HG03571 (cell line): ENCODE data around the gene LCE3C.
"Not testable (repeated sequence)": the region's sequence is repeated elsewhere in the genome, so short reads cannot be mapped to it uniquely, and the experiment has no call there.

Source experiments
- ATAC-seq: cut with Tn5 transposase; IDR thresholded peaks from one replicate; pipeline ENCODE4 v1.9.1; 2021; ENCODE audit not compliant: unreplicated experiment

The LCE3C gene, protein sequence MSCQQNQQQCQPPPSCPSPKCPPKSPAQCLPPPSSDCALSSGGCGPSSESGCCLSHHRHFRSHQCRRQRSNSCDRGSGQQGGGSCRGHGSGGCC

DNA sequence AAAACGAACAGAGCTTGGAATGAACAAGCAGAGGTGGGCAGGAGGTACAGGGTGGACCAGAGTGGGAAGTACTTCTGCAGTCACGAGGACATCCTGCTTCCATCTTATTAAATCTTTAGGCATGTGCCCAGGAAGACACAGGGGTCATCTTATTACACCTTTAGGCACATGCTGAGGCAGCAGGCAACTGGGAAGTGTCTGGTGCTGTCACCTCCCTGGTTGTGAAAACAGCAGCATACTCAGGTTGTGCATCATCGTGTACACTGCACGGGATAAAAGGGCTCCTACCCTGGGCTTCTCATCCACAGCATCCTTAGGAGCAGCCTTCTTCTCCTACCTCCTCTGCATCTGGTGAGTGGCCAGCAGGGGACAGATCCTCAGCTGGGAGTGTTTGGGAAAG is at the start of gene LCE3C:
Gene LCE3C, plus strand, starts transcription at position 301 of the 400 bp plus-strand sequence. CDS start 498 bp downstream, outside the sequence.
- no peak for ATAC-seq

DNA sequence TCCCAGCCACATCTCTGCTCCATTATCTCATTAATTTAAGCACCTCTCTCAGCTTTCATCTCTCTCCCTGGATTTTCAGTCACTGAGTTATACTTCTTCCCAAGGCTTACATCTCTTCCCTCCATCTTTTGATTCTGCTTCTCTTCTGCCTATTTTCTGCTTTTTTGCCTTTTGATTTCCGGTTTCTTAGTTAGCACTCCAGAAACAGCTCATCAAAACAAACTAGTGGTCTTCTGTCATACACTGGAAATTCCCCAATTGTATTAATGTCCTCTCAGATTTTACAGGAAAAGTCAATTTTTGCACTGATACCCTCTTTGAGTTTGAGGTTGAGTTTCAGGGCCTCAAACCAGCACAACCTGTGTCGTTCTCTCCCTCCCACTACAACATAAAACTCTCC is 34.9 kb upstream of the LCE3C start:
- no peak for ATAC-seq

DNA sequence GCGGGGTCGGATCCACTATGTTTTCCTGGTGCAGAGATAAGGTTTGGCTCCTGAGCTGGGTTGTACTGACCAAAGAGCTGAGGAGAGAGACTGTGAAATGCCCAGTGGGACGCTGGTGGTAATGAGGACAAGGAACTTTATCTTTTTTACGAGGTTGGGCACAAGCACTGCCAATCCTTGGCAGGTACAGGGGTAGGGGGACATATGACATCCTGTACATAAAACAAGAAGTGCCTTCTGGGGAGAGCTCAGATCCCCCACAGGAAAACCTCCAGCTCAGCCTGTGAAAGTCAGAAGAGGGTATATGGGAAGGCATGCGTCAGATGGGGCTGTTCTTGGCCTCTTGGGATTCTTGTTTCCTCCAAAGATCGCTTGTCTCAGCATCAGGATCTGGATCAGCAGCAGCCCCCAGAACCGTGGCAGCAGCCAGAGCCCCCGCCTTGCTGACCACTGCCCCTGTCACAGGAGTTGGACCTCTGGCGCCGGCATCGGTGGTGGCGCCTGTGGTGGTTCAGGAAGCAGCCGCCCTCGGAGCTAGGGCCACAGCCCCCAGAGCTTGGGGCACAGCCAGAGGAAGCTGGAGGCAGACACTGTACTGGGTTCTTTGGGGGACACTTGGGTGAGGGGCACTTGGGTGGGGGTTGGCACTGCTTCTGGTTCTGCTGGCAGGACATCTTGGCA is 34.4 kb upstream of the LCE3C start:
- no peak for ATAC-seq

DNA sequence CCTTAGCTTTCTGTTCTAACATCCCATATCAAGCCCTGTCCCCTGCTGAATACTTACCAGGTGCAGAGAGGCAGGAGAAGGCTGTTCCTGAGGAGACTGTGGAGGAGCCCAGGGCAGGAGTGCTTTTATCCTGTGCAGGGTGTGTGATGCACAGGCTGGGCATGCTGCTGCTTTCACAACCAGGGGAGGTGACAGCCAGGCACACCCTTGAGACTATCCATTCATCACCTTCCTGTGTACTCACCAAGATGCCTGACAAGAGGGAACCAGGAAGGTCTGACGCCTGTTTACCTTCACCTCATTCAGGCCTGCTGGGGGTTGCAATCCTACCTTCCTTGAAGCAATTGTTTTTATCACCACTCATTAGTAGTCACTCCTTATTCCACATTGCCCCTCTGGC is 33.4 kb upstream of the LCE3C start, which contains the start of gene LCE3E:
Gene LCE3E, minus strand, starts transcription at position 100 of the 400 bp plus-strand sequence. CDS start 572 bp downstream, outside the sequence.
- ATAC-seq = no peak

DNA sequence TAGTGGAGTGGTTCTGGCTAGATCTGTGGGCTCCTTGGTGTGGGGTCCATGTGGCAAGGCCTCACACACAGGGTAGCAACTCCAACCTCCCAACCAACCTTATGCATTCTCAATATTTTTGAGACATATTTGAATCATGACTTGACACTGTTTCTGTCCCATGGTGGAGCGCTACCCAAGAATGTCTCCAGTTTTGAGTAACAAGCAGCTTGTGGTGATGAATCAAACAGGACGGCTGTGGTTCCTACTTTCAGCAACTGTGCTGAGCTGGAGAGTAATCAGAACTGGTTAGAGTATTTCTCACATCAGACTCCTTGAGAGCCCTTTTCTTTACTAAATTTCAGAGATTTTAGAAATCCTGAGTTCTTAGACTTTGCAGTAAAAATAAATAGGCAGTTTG is 22.9 kb upstream of the LCE3C start:
- no peak for ATAC-seq

DNA sequence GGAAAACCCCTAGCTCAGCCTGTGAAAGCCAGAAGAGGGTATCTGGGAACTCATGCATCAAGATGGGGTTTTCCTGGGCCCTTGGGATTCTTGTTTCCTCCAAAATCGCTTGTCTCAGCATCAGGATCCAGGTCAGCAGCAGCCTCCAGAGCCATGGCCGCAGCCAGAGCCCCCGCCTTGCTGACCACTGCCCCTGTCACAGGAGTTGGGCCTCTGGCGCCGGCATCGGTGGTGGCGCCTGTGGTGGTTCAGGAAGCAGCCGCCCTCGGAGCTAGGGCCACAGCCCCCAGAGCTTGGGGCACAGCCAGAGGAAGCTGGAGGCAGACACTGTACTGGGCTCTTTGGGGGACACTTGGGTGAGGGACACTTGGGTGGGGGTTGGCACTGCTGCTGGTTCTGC is 20.5 kb upstream of the LCE3C start:
- ATAC-seq = not testable (repeated sequence)

DNA sequence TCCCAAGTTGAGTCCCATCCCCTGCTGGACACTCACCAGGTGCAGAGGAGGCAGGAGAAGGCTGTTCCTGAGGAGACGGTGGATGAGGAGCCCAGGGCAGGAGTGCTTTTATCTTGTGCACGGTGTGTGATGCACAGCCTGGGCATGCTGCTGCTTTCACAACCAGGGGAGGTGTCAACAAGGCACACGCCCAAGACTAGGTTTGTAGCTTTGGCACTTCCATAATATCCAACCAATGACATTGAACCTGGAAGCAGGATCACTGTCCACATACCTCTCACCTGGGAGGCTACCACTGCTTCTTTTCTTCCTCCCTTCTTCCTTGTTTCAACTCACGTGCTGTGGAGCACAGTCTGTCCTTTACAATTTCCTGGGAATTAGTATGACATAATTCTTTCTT is 19.6 kb upstream of the LCE3C start, which contains the start of gene LCE3D:
Gene LCE3D, minus strand, starts transcription at position 84 of the 400 bp plus-strand sequence. CDS start 580 bp downstream, outside the sequence.
- ATAC-seq = no peak

DNA sequence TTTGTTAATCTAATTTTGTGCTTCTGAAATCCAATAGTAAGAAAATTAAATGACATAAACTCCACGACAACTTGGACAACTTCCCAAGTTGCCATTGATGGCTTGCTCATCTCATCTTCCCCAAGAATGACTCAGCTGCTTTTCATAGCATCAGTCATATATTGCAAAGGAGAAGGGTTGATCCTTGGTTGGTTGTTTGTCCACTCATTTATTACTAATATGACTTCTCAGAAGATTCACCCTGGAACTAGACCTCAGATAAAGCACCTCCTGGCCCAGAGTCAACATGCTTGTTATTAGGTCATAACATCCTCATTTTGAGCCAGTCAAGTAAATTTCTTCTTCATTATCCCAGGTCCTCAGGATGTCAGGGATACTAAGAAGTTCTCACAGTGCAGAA is 17.4 kb upstream of the LCE3C start:
- no peak for ATAC-seq

DNA sequence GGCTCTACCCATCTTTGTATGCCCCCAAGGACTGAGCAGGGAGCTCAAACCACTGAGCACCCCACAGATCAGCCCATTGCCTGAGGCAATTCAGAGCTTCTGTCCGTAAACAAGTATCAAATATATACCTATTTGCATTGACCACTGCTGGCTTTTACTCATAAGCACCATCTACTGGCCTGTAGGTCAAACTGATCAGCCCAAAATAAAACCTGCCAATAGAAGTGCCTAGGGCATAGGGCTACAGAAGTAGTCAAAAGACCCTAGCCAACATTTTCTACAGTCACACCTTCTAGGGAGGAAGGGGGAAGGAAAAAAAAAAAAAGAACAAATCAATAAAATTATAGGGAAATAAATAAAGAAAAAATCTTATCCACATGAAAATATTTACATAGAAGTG is 14.4 kb upstream of the LCE3C start:
- ATAC-seq = no peak

DNA sequence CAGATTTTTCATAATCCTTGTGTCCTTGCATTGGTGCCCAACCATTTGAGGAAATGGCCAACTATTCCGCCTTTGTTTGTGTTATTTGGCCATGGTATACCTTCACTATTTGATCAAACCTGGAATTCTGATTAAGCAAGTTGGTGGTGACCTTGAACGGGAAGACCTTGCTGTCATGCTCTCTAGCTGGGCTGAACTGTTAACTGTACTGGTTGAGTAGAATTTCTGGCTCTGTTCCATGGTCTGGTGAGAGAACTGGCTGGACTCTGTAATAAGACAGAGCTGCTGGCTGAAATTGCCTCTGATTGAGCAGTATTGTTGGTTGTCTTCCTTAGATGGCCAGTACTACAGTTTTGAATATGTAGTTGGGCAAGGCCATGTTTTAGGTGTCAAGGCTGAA is 3.0 kb upstream of the LCE3C start:
- no peak for ATAC-seq

DNA sequence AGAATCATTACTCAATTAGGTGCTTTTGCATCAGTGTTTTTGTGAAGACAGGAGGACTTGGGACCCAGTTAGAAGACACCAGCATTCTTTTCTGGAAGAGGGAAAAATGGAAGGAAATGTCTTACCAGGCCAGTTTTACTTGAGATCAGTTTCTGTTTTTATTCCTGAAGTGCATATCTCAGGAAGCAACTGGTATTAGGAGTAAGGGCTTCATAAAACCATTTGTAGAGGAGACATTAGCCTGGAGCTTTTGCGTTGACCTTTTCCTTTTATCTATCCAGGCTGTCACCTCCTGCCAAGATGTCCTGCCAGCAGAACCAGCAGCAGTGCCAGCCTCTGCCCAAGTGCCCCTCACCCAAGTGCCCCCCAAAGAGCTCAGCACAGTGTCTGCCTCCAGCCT is 13.5 kb downstream of the LCE3C start, which contains the start of gene LCE3B:
Gene LCE3B, plus strand, starts transcription at position 301 of the 400 bp plus-strand sequence. Its CDS starts 0 bp downstream, at position 301.
- no peak for ATAC-seq

DNA sequence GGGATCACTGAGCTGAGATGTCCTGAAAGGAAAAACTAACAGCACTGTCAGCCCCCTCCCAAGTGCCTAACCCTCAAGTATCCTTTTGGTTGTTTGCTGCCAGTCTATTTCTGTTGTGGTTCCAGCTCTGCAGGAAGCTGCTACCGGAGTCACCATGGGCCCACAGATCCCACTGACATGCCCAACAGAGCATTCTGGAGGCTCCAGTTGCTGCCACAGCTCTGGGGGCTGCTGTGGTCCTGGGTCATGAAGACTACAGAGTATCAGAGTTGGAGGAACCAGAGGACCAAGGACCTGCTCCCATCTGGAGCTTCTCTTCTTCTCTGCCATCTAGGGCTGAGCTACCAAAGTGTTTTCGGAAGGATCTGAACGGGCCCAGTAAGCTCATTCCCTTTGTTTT is 22.0 kb downstream of the LCE3C start:
- ATAC-seq = no peak

DNA sequence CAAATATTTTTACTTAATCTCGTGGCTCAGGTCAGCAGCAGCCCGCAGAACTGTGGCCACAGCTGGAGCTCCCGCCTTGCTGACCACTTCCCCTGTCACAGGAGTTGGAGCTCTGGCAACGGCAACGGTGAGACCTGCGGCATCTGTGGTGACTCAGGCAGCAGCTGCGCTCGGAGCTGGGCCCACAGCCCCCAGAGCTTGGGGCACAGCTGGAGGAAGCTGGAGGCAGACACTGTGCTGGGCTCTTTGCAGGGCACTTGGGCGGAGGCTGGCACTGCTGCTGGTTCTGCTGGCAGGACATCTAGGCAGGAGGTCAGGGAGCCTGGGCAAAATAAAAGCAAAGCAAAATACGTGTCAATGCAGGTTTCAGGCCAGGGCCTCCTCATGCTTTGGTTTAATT is 22.8 kb downstream of the LCE3C start, which contains the start of gene LCE3A:
Gene LCE3A, minus strand, starts transcription at position 301 of the 400 bp plus-strand sequence. Its CDS starts 0 bp downstream, at position 301.
- no peak for ATAC-seq

DNA sequence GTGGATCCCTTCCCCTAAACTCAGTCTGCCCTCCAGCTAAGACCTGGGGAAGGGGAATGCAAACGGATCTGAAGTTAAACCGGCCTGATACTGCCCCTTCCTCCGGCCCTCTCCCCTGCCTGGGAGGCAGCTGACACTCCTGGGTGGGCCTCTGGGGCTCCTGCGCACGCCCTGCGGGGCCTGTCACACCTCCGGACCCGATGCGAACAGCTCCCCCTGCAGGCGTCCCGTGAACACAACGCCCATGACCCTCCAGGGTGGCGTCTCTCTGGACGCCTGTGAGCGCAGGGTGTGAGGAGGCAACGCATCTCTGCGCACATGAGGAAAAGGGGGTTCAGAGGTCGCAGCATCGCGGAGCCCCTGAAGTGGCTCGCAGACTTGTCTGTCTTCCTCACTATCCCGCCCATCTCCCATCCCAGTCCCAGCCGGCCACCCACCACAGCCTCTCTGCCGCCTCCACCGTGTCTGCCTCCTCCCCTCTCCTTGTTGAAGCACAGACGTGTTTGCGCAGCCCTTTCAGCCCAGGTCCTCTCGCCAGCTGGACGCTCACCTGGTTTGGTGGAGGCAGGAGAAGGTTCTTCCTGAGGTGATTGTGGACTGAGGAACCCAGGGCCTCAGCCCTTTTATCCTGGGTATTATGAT is 23.3 kb downstream of the LCE3C start:
- ATAC-seq = no peak

DNA sequence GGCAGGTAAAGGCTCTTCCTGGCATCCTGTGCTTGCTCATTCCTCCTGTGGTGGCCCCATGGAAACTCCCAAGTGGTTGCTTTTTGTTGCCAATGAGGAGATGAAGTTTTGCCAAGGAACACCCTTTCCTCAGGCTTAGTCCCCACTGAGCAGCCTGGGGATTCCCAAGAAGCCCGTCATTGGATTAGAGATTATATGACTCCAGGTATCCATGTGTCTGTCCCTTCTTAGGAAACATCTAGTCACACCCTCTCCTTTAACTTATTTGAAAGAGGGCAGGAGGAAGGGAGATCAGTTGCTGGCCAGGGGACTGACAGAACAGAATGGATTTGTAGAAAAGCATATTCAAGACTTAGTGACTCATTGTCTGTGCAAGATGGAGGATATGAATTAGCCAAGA is 26.7 kb downstream of the LCE3C start:
- no peak for ATAC-seq

DNA sequence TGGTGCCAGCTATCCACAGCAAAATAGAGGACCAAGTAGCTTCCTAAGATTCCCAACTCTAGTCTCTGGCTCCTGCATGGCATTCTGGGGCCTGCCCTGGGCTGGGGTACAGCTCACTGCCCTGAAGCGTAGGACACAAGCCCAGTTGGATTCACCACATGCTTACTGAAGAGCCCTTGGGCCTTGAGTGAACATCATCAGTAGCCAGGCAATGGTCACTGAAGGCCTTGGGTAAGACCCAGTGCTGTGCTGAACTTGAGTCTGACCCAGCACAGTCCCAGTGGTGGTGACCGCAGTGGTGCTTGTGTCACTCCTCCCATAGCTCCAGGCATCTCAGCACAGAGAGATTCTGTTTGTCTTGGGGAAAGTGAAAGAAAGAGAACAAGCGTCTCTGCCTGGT is 30.6 kb downstream of the LCE3C start:
- ATAC-seq = no peak

DNA sequence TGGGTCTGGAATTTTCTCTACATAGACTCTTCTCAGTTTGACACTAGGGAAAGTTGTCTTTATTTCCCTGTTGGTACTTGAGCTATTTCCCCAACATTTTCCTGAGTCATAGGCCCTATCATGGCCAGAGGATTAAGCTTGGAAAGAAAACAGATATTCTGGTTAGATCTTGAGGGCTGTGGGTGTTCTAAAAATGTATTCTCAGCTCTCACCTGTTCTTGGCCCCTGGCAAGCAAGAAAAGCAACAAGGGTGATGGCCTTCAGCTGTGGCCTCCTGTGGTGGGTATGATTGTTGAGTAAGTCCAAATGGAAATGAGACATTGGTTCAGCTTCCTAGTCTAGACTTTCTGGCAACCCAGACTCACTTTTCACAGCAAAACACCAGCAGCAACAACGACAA is 40.3 kb downstream of the LCE3C start:
- ATAC-seq = no peak

DNA sequence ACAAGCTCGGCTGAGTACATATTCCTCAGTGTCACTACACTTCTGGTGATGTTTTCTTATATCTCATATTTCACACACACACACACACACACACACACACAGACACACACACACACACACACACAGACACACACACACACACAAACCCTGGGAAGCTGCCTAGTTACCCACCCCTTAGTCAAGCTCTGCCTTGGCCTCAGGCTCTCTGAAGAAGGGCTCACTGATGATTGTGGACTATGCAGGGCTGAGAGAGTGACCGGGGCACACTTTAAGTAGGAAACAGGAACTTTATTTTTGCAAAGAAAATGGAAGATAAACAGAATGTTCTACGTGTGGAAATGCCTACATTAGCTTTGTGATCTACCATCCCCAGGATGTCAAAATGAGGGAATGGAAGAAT is 43.9 kb downstream of the LCE3C start:
- ATAC-seq = no peak

DNA sequence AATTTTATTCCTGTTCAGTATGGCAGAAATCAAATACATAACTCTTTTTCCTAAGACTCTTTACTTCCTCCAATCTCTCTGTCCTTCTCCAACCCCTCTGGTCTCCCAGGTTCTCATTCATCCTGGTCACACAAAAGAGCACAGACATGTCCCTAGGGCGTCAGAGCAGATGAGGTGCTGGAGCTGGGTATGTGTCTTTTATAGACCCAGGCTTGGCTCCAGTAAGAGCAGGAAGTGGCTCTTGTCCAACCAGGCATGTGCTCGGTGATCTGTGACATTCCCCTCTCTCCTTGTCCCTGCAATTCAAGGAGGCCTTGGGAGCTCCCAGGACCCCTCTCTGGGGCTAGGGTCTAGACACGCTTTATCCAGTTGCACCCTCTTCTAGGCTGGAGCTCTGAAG is 45.1 kb downstream of the LCE3C start:
- no peak for ATAC-seq

DNA sequence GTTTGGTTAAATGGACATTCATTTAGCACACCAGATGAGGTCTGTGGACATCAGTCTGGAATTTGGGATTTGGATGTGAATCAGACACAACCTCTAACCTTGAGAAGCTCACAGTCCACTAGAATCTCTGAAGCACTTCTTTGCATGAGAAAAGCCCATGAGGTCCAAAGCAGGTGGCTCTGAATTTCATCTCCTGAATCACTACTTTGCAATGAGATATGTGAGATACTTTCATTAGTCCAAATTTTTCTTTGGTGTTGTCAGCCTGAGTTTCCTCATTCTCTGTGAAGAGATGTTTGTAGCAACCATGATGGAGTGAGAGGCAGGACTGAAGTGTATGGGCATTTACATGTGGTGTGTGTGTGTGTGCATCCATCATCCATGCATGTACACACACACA is 46.6 kb downstream of the LCE3C start:
- no peak for ATAC-seq
